ENCODE measurements around the gene PRDM12. TPM values are rescaled to one million over a fixed set of nuclear protein-coding genes. Genes with fewer than 3 reads are reported as not detected.

The PRDM12 gene
- total and polyA plus RNA-seq, 2 of the 8 experiments (the other 6 are each of a cell fraction or from before 2014, with no cell fraction given) = 0.14 to 0.22 TPM

DNA sequence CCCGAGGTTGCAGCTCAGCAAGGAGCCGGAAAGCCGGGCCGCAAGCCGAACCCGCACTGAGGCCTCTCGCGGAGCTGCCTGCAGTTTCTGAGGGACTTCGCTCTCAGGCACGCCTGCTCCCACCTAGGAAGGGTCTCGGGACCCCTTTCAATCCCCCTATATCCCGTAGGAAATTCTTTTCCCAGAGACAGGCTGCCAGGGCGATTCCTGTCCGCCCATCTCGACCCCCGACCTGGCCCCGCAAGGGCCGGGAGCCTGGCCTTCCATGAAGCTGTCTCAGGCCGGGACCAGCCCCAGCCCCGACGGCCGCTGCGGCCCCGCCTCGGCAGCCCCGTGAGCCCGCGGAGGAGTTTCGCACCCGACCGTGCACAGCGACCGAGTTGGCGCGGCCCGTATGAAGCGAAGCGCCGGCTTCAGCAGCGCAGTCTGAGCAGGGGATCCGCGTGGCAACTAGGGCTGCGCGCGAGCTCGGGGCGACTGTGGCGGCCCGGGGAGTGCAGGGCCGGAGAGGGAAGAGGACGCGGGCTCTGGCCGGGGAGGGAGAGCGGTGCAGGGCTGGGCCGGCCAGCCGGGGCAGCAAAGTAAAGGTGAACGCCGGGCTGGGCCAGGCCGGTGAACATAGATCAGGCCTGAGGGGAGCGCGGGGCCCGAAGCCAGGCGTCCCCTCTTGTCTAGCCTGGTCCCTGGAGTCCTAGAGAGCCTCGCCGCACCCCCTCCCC is 977 bp upstream of the PRDM12 start:
- H3K4me2 ChIP-seq (ENCODE audit: insufficient read depth in 1 of 2, low read depth in 2 of 2, low read length in 2 of 2) = peak overlapping the region; percentile 62 to 74
- peaks cover 12% of the 10 kb centered on the region; the same call in 1 of the 2 replicates for H3K23me2 ChIP-seq (ENCODE audit: low read depth, low read length)
- peaks cover 4 to 45% (median 28%) of the 10 kb centered on the region in 4 experiments for H3K4me1 ChIP-seq (replicated peaks in 1 of 4; ENCODE audit: control insufficient read depth in 3 of 4, insufficient read depth in 4 of 4, low read length in 3 of 4)
- DNase-seq (ENCODE audit: low read depth in 1 of 2, low spot score in 2 of 2) (peak in 1 of 2 experiments; percentile 72), FAIRE-seq (no peak)
- no peak overlapping the region for H3K9ac ChIP-seq (replicated peaks in 1 of 4; ENCODE audit: extremely low read depth in 1 of 4, low read depth in 3 of 4, low read length in 3 of 4)
- 0 out of 2 replicates have a peak overlapping the region, but pooled peaks have one; percentile 24 for H2BK5ac ChIP-seq (ENCODE audit: low read depth, low read length)
- H3K4ac ChIP-seq (replicated peaks; ENCODE audit: insufficient read length, low read depth, low read length) = no peak overlapping the region
- no peak overlapping the region for H3K14ac ChIP-seq (ENCODE audit: insufficient read length)
- H2BK20ac ChIP-seq (ENCODE audit: low read length) = no peak overlapping the region
- no peak overlapping the region for H2AK5ac ChIP-seq (ENCODE audit: low read depth, low read length)
- no peak overlapping the region for H3K23ac ChIP-seq (ENCODE audit: insufficient read length)
- no peak overlapping the region for H3K27ac ChIP-seq (ENCODE audit: low read depth, low read length)
- 1% methylated on average over 29 of the region's 65 CpGs; no CpG with 5 or more reads in 1 of the 2 experiments for WGBS, 2 experiments (ENCODE audit: extremely low coverage in 1 of 2, insufficient coverage in 1 of 2, insufficient read length in 1 of 2, insufficient replicate concordance in 2 of 2, low coverage in 1 of 2, low lambda C conversion rate in 2 of 2, missing lambda C conversion rate in 1 of 2)
- H3K4me3 ChIP-seq (ENCODE audit: extremely low read depth in 1 of 4, insufficient read depth in 2 of 4, low read depth in 3 of 4, low read length in 4 of 4) = peak overlapping the region; percentile 31 to 62 (median 33)
- no peak overlapping the region for H4K91ac ChIP-seq (replicated peaks; ENCODE audit: insufficient read length, low read length)
- H4K8ac ChIP-seq (ENCODE audit: extremely low read depth, insufficient read depth, low read length) = peak overlapping the region; percentile 39; the same call in 1 of the 2 replicates
- CTCF ChIA-PET (ENCODE audit: partially characterized antibody) = interaction anchor here (1.0 to 2.7 kb wide), 7 partner anchors 10 to 435 kb away, joined by 3 to 13 read pairs (median 5); no protein-coding TSS in a partner anchor
- H3K27me3 ChIP-seq (replicated peaks in 1 of 4; ENCODE audit: control insufficient read depth in 3 of 4, extremely low read depth in 1 of 4, insufficient read depth in 3 of 4, low read length in 3 of 4) = peaks cover 95 to 100% (median 100%) of the 10 kb centered on the region in 4 experiments
- H2BK12ac ChIP-seq (ENCODE audit: low read depth, low read length) = peak overlapping the region; percentile 94; the same call in 1 of the 2 replicates
- peak overlapping the region; percentile 36 for H3K18ac ChIP-seq (ENCODE audit: extremely low read depth, low read length)
- H3K56ac ChIP-seq (replicated peaks; ENCODE audit: insufficient read length, low read depth, low read length) = no peak overlapping the region
- no peaks in the 10 kb centered on the region for H3K79me1 ChIP-seq (ENCODE audit: low read depth, low read length)
- H3K79me2 ChIP-seq (ENCODE audit: control insufficient read depth in 1 of 2, insufficient read depth in 2 of 2, low read length in 2 of 2) = no peaks in the 10 kb centered on the region
- H3K9me3 ChIP-seq (ENCODE audit: insufficient read depth in 2 of 2, low read depth in 1 of 2, low read length in 1 of 2) = peaks cover 5 to 8% of the 10 kb centered on the region in 2 experiments; a peak in 3 of 4 replicates
- peak overlapping the region; percentile 43 for H2BK120ac ChIP-seq (replicated peaks; ENCODE audit: low read depth, low read length)
- H4K20me1 ChIP-seq (replicated peaks in 1 of 2; ENCODE audit: control insufficient read depth in 1 of 2, insufficient read depth in 2 of 2, low read length in 2 of 2) = peaks cover 7 to 23% of the 10 kb centered on the region in 2 experiments
- POLR2A ChIA-PET (ENCODE audit: partially characterized antibody) = interaction anchor here (0.6 to 1.8 kb wide), 6 partner anchors 25 to 334 kb away, joined by 3 to 4 read pairs (median 3); partner anchors contain the start of gene EXOSC2
- H2BK15ac ChIP-seq (ENCODE audit: low read length) = peak overlapping the region; percentile 46; the same call in 1 of the 2 replicates
- no peak overlapping the region for H4K5ac ChIP-seq (ENCODE audit: insufficient read length, low read depth, low read length)
- peaks cover 0 to 6% (median 0%) of the 10 kb centered on the region in 4 experiments; a peak in 1 of 8 replicates for H3K36me3 ChIP-seq (ENCODE audit: control insufficient read depth in 2 of 4, insufficient read depth in 4 of 4, low read length in 3 of 4)
- no peak overlapping the region for H2AFZ ChIP-seq (ENCODE audit: low read length)
- TF ChIP-seq SRF (IDR thresholded peaks at IDR 0.05; ENCODE audit: low read depth, low read length) (no peak), EZH2 (IDR thresholded peaks at IDR 0.05; ENCODE audit: low read depth, low read length, severe bottlenecking) (peak; percentile 96), ZNF274 (IDR thresholded peaks at IDR 0.05; ENCODE audit: borderline replicate concordance, extremely low read depth, low read length) (no peak), BACH1 (IDR thresholded peaks at IDR 0.05; ENCODE audit: low read length) (no peak), POLR2AphosphoS5 (IDR thresholded peaks at IDR 0.05; ENCODE audit: low read depth, low read length) (no peak), SP1 (IDR thresholded peaks at IDR 0.05; ENCODE audit: low read depth, low read length) (no peak), CBX8 (IDR thresholded peaks at IDR 0.05; ENCODE audit: borderline replicate concordance, low read depth, low read length) (no peak), SP4 (IDR thresholded peaks at IDR 0.05; ENCODE audit: low read length) (0 out of 2 replicates have a peak, but pooled peaks have one; percentile 23), BRCA1 (IDR thresholded peaks at IDR 0.05; ENCODE audit: low read depth, low read length) (no peak), EP300 (IDR thresholded peaks at IDR 0.05; ENCODE audit: borderline replicate concordance in 1 of 2, low read depth in 2 of 2, low read length in 2 of 2) (no peak), CHD2 (IDR thresholded peaks at IDR 0.05; ENCODE audit: low read length) (no peak), SUZ12 (IDR thresholded peaks at IDR 0.05; ENCODE audit: low read length) (peak; percentile 96)
